Testis (tissue), 3 donors: ENCODE measurements around the gene MAP2K2. TPM values are rescaled to one million over a fixed set of nuclear protein-coding genes. Genes with fewer than 3 reads are reported as not detected.

ENCODE experiments used
- DNase-seq: peaks from one replicate; pipeline ENCODE4 v3.0.0-alpha.2; 2019
- H3K27ac ChIP-seq, 2 donors: fragments of 200-600 bp; sonication (generic); one replicate each; pipeline ENCODE4 v1.5.1; 2019
- H3K27me3 ChIP-seq: fragments of 200-600 bp; sonication (generic); one replicate; pipeline ENCODE4 v1.5.1; 2019
- H3K36me3 ChIP-seq: fragments of 200-600 bp; sonication (generic); one replicate; pipeline ENCODE4 v1.5.1; 2017; ENCODE audit warnings: low read depth; ENCODE audit errors: missing control alignments
- H3K4me1 ChIP-seq: fragments of 200-600 bp; sonication (generic); one replicate; pipeline ENCODE4 v1.5.1; 2019
- H3K4me3 ChIP-seq, 2 donors: fragments of 200-600 bp; sonication (generic); one replicate each; pipeline ENCODE4 v1.5.1; 2017 to 2019
- H3K9me3 ChIP-seq: fragments of 200-600 bp; sonication (generic); one replicate; pipeline ENCODE4 v1.5.1; 2017
- POLR2A ChIP-seq: fragments of 450-650 bp; IDR thresholded peaks from one replicate; pipeline ENCODE4 v1.6.1; 2017; ENCODE audit warnings: antibody characterized with exemption, mild to moderate bottlenecking, moderate library complexity
- WGBS, 2 donors: methylation state at CpG; one replicate each; pipeline ENCODE4 v1.1.5; 2018; 5-methylcytosine and 5-hydroxymethylcytosine counted together
- intact Hi-C: fragments of 100-400 bp; cut with DNase I; formaldehyde crosslinking; loops from one replicate; pipeline ENCODE4 v1.15.1; 2023; ENCODE audit warnings: low total_unique reads
- polyA plus RNA-seq: library from polyadenylated mRNA; stranded (reverse); fragments of 350-450 nt; fragmentation: Illumina TruSeq; extraction: RNeasy Lipid Tissue Mini Kit (QIAGEN cat#74804); gene quantifications from one replicate; pipeline ENCODE4 v1.2.3, GENCODE V29; 2014; ENCODE audit warnings: low read depth, low replicate concordance; ENCODE audit not compliant: insufficient read depth
- total RNA-seq, 2 donors: library from RNA; depleted of rRNA; stranded (reverse); fragments of >200 nt; gene quantifications; one replicate each; pipeline ENCODE4 v1.2.3, GENCODE V29; 2016
- TF ChIP-seq, protein P1 (sequence below), 3 experiments: fragments of 450-650 bp in 2 of 3; fragments of 200-600 bp in 1 of 3; sonication (generic) in 1 of 3; IDR thresholded peaks; one replicate each; pipeline ENCODE4 v1.5.1; 2016 to 2019; ENCODE audit warnings: antibody characterized with exemption in 3 of 3, mild to moderate bottlenecking in 2 of 3, moderate library complexity in 1 of 3

MAP2K2 gene
- total and polyA plus RNA-seq, 3 donors from 2014 or later = 181 to 241 (median 225) TPM

DNA sequence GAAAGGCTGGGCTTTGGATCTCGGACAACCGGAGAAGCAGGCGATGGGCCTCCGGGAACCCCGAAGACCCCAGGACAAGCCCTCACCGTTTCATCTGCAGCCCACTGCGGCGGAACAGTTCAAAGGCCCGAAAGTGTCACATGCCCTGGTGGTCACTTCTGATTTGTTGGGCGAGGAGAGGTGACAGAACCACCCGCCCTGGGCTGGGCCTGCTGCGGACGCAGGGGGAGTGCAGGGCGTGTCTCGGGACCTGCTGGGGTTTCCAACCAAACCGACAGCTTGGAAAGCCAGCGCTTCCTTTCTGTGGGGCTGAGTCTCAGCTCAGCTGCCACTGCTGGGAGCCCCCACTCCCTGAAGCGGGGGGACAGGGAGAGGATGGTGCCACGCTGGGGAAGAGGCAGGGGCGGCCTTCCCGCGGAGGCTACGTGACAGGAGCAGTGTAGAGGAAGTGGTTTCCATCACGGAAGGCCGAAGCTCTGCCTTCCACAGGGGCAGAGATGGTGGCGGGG is 34.5 kb downstream of the MAP2K2 start:
- Histone ChIP-seq H3K4me3 (no peak overlapping the region), H3K27ac (no peak overlapping the region), H3K9me3 (no peaks in the 10 kb centered on the region), H3K27me3 (no peaks in the 10 kb centered on the region), H3K36me3 (no peaks in the 10 kb centered on the region), H3K4me1 (no peaks in the 10 kb centered on the region)
- intact Hi-C loops = no loop called here
- no peak for DNase-seq
- TF ChIP-seq, protein P1, sequence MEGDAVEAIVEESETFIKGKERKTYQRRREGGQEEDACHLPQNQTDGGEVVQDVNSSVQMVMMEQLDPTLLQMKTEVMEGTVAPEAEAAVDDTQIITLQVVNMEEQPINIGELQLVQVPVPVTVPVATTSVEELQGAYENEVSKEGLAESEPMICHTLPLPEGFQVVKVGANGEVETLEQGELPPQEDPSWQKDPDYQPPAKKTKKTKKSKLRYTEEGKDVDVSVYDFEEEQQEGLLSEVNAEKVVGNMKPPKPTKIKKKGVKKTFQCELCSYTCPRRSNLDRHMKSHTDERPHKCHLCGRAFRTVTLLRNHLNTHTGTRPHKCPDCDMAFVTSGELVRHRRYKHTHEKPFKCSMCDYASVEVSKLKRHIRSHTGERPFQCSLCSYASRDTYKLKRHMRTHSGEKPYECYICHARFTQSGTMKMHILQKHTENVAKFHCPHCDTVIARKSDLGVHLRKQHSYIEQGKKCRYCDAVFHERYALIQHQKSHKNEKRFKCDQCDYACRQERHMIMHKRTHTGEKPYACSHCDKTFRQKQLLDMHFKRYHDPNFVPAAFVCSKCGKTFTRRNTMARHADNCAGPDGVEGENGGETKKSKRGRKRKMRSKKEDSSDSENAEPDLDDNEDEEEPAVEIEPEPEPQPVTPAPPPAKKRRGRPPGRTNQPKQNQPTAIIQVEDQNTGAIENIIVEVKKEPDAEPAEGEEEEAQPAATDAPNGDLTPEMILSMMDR (IDR thresholded peaks at IDR 0.05) = no peak
- TF ChIP-seq POLR2A = no peak
- WGBS, 2 donors = 84 to 91% methylated on average over 16 to 26 of the region's 26 CpGs

DNA sequence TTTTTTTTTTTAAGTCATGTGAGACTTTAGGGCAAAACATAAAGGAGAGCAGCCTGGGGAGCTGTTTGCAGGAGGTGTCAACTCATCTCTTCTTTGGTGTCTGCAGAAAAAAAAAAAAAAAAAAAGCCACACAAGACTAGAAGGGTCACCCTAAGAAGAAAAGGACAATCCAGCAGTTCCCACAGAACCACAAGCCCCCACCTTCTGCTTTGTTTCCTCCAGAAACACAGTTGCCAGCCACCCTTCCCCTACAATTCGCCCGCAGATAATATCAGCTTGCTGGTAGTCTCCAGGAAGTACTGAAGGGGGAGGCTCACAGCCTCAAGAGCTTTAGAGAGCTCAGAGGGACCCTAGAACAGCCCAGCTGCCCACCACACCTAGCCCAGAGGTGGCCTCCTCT is 34.9 kb downstream of the MAP2K2 start:
- H3K4me1 ChIP-seq = no peaks in the 10 kb centered on the region
- no peak for DNase-seq
- no peaks in the 10 kb centered on the region for H3K9me3 ChIP-seq
- intact Hi-C loops = no loop called here
- no peak overlapping the region for H3K27ac ChIP-seq
- H3K27me3 ChIP-seq = no peaks in the 10 kb centered on the region
- 54 to 89% methylated on average over 2 of the region's 2 CpGs for WGBS, 2 donors
- TF ChIP-seq, protein P1 (IDR thresholded peaks at IDR 0.05) = no peak
- no peak for TF ChIP-seq POLR2A
- H3K4me3 ChIP-seq = no peak overlapping the region
- H3K36me3 ChIP-seq = no peaks in the 10 kb centered on the region

DNA sequence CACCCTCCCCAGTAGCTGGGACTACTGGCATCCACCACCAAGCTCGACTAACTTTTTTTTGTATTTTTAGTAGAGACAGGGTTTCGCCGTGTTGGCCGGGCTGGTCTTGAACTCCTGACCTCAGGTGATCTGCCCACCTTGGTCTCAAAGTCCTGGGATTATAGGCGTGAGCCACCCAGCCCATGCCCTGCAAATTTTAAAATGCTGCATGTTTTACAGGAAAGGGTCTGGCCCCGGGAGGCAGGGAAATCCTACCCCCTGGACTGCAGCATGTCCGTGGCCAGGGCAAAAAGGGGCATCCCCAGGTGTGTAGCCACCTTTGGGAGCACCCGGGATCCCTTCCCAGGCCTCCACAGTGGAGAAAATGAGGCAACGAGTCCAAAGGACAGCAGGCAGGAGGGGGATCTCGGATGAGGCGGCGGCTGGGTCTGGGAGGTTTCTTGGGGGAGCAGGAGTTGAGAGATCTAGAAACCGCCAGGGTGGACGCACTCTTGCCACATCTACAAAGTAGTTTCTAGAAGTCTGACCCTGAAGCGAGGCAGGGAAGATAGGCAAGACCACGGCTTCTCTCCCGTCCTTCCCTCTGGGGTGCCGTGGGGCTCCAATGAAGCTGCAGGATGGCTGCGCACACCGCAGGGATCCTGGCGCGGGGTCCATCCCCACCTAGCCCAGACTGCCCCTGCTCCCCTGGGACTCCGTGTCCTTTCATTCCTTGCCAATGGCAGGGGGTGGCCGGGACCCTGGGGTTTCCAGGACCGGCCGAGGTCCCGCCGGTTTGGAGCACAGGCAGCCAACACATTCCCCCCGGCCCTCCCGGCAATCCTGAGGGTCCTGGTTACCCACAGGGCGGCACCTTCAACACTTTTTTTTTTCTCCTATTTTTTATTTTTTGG is 35.9 kb downstream of the MAP2K2 start:
- 85 to 86% methylated on average over 24 to 31 of the region's 31 CpGs for WGBS, 2 donors
- TF ChIP-seq POLR2A = no peak
- TF ChIP-seq, protein P1 (IDR thresholded peaks at IDR 0.05) = no peak

DNA sequence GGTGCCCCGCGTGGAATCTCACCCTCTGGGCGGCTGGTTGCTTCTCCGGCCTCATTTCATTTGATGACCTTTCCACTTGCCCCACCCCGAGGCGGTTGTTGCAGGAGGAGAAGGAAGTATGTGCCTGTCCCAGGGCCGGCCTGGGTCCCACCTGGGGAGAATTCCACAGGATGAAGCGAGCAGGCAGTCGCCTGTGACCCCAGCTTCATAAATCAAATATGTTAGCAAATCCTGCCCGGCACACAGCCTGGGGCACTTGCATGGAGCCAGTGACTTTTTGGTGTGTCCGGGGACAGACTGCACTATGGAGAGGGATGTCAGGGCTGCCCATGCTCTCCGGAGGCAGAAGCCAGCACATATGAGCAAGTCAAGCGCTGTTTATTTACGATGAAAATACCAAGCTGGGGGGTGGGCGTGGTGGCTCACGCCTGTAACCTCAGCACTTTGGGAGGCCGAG is 37.5 kb downstream of the MAP2K2 start:
- no peaks in the 10 kb centered on the region for H3K9me3 ChIP-seq
- no peak overlapping the region for H3K4me3 ChIP-seq
- 54 to 58% methylated on average over 14 to 17 of the region's 17 CpGs for WGBS, 2 donors
- DNase-seq = no peak
- no peaks in the 10 kb centered on the region for H3K36me3 ChIP-seq
- TF ChIP-seq POLR2A = no peak
- TF ChIP-seq, protein P1 (IDR thresholded peaks at IDR 0.05) = no peak
- intact Hi-C loops = no loop called here
- no peaks in the 10 kb centered on the region for H3K27me3 ChIP-seq
- no peaks in the 10 kb centered on the region for H3K4me1 ChIP-seq
- H3K27ac ChIP-seq = no peak overlapping the region

More for the DNA sequence above, 35.9 kb downstream of the MAP2K2 start:
- intact Hi-C loops = no loop called here
- no peak overlapping the region for H3K27ac ChIP-seq
- DNase-seq = no peak
- no peaks in the 10 kb centered on the region for H3K4me1 ChIP-seq
- no peak overlapping the region for H3K4me3 ChIP-seq
- H3K9me3 ChIP-seq = no peaks in the 10 kb centered on the region
- H3K36me3 ChIP-seq = no peaks in the 10 kb centered on the region
- H3K27me3 ChIP-seq = no peaks in the 10 kb centered on the region
